ENCODE results near the gene SESTD1. TPM values are rescaled to one million over a fixed set of nuclear protein-coding genes. Genes with fewer than 3 reads are reported as not detected.

Gene SESTD1
- total and polyA plus RNA-seq, 2 of the 13 experiments (the other 11 are each of a cell fraction or from before 2014, with no cell fraction given) = 74.4 to 101 TPM

GRCh38 chr2:179224361-179224760 lies 40.3 kb downstream of the SESTD1 start:
- intact Hi-C loops (cut with micrococcal nuclease; ENCODE audit: unreplicated experiment) (no loop called here), in situ Hi-C loops (cut with HindIII; ENCODE audit: extremely low pct_ligation_motif_present, low pct_unique_long_range_greater_than_20kb) (loop anchor here (5.0 to 10.0 kb wide), 2 partner anchors 113 to 180 kb away; no protein-coding TSS in a partner anchor)
- Histone ChIP-seq H3K4me2 (ENCODE audit: low read depth, low read length) (no peak overlapping the region), H3K9me3 (ENCODE audit: low read length) (no peaks in the 10 kb centered on the region), H3K79me2 (ENCODE audit: insufficient read depth, low read length) (peaks cover 96% of the 10 kb centered on the region), H3K9ac (ENCODE audit: insufficient read depth, low read depth, low read length) (no peak overlapping the region), H3K4me1 (ENCODE audit: insufficient read depth, low read length) (peaks cover 33% of the 10 kb centered on the region), H3K27me3 (ENCODE audit: control insufficient read depth in 1 of 2, insufficient read depth in 2 of 2, low read length in 2 of 2) (no peaks in the 10 kb centered on the region), H4K20me1 (ENCODE audit: insufficient read depth, low read length) (peaks cover 16% of the 10 kb centered on the region; the same call in 1 of the 2 replicates), H3K36me3 (replicated peaks in 1 of 2; ENCODE audit: control insufficient read depth in 1 of 2, insufficient read depth in 2 of 2, low read length in 2 of 2) (peaks cover 1 to 14% of the 10 kb centered on the region in 2 experiments; a peak in 3 of 5 replicates), H2AFZ (ENCODE audit: low read length) (no peak overlapping the region), H3K27ac (ENCODE audit: extremely low read length, insufficient read depth, low read length) (no peak overlapping the region), H3K4me3 (replicated peaks in 1 of 3; ENCODE audit: insufficient read depth in 1 of 3, low read depth in 2 of 3, low read length in 3 of 3) (no peak overlapping the region)
- CTCF ChIA-PET (ENCODE audit: low intra/inter-chr PET ratio, low total read pairs) = no interaction called here
- 74% methylated on average over 2 of the region's 2 CpGs for WGBS (ENCODE audit: low lambda C conversion rate)
- BruUV-seq (replicated peaks) = no TSS peak
- TF ChIP-seq RBM22 (optimal IDR thresholded peaks at IDR 0.05; ENCODE audit: low read length) (peak; percentile 23), CREB1 (IDR thresholded peaks at IDR 0.05) (no peak), CREB1 (CRISPR knock-in tag; IDR thresholded peaks at IDR 0.05) (0 out of 2 replicates have a peak, but pooled peaks have one; percentile 4), CEBPZ (IDR thresholded peaks at IDR 0.05; ENCODE audit: low read length) (no peak)
- DNase-seq (ENCODE audit: low spot score) = no peak
- POLR2A ChIA-PET = no interaction called here
- no peak for ATAC-seq
- FAIRE-seq = no peak

- Histone ChIP-seq H4K20me1 (ENCODE audit: insufficient read depth, low read length) (peaks cover 30% of the 10 kb centered on the region), H3K36me3 (replicated peaks in 1 of 2; ENCODE audit: control insufficient read depth in 1 of 2, insufficient read depth in 2 of 2, low read length in 2 of 2) (peaks cover 0 to 7% of the 10 kb centered on the region in 2 experiments; a peak in 1 of 5 replicates), H3K9me3 (ENCODE audit: low read length) (no peaks in the 10 kb centered on the region), H3K9ac (ENCODE audit: insufficient read depth, low read depth, low read length) (no peak overlapping the region), H3K27ac (ENCODE audit: extremely low read length, insufficient read depth, low read length) (no peak overlapping the region), H3K4me1 (ENCODE audit: insufficient read depth, low read length) (peaks cover 19% of the 10 kb centered on the region), H3K27me3 (ENCODE audit: control insufficient read depth in 1 of 2, insufficient read depth in 2 of 2, low read length in 2 of 2) (no peaks in the 10 kb centered on the region), H2AFZ (ENCODE audit: low read length) (no peak overlapping the region), H3K4me2 (ENCODE audit: low read depth, low read length) (no peak overlapping the region), H3K79me2 (ENCODE audit: insufficient read depth, low read length) (peaks cover 94% of the 10 kb centered on the region), H3K4me3 (replicated peaks in 1 of 3; ENCODE audit: insufficient read depth in 1 of 3, low read depth in 2 of 3, low read length in 3 of 3) (no peak overlapping the region)
- POLR2A ChIA-PET = no interaction called here
- FAIRE-seq (no peak), ATAC-seq (no peak), DNase-seq (ENCODE audit: low spot score) (no peak)
- CTCF ChIA-PET (ENCODE audit: low intra/inter-chr PET ratio, low total read pairs) = no interaction called here
- no TSS peak for BruUV-seq (replicated peaks)
- WGBS (ENCODE audit: low lambda C conversion rate) = 98% methylated on average over 2 of the region's 2 CpGs
- in situ Hi-C loops (cut with HindIII; ENCODE audit: extremely low pct_ligation_motif_present, low pct_unique_long_range_greater_than_20kb) (loop anchor here (5.0 to 10.0 kb wide), 2 partner anchors 115 to 183 kb away; no protein-coding TSS in a partner anchor), intact Hi-C loops (cut with micrococcal nuclease; ENCODE audit: unreplicated experiment) (no loop called here)
- no peak for TF ChIP-seq NFE2L1 (CRISPR knock-in tag; IDR thresholded peaks at IDR 0.05; ENCODE audit: borderline replicate concordance)
- TF ChIP-seq DNMT1 (CRISPR knock-in tag; IDR thresholded peaks at IDR 0.05) = no peak
- TF ChIP-seq ZFYVE20 (CRISPR knock-in tag; IDR thresholded peaks at IDR 0.05; ENCODE audit: borderline replicate concordance, low read depth) = no peak
- no peak for TF ChIP-seq RBM22 (optimal IDR thresholded peaks at IDR 0.05; ENCODE audit: low read length)
- no peak for TF ChIP-seq BHLHE40 (IDR thresholded peaks at IDR 0.05; ENCODE audit: low read length)
- TF ChIP-seq ATRX (CRISPR knock-in tag; IDR thresholded peaks at IDR 0.05; ENCODE audit: borderline replicate concordance) = no peak
- TF ChIP-seq ZNF549 (CRISPR knock-in tag; IDR thresholded peaks at IDR 0.05) = no peak
- no peak for TF ChIP-seq SRSF1 (optimal IDR thresholded peaks at IDR 0.05; ENCODE audit: low read depth, low read length)
- TF ChIP-seq ATF7-NPFF (CRISPR knock-in tag; IDR thresholded peaks at IDR 0.05; ENCODE audit: low read depth) = no peak
- no peak for TF ChIP-seq GLMP (CRISPR knock-in tag; IDR thresholded peaks at IDR 0.05; ENCODE audit: borderline replicate concordance)
- no peak for TF ChIP-seq ZNF841 (CRISPR knock-in tag; IDR thresholded peaks at IDR 0.05; ENCODE audit: borderline replicate concordance)
- TF ChIP-seq CBX1 (IDR thresholded peaks at IDR 0.05; ENCODE audit: low read depth) = no peak
- no peak for TF ChIP-seq RXRA (CRISPR knock-in tag; IDR thresholded peaks at IDR 0.05)
Observed at GRCh38 chr2:179222076-179222475, 42.6 kb downstream of the SESTD1 start.

Measured in HepG2 (cell line).